Nephron (organoid): Measurements from ENCODE around the gene GALNT18.

ENCODE experiments used
- H3K27ac Mint-ChIP-seq, 3 experiments: 2 replicates each; pipeline ENCODE4 v1.8.0; 2020; ENCODE audit warnings: mixed read lengths in 3 of 3, mild to moderate bottlenecking in 2 of 3, moderate library complexity in 1 of 3
- H3K27me3 Mint-ChIP-seq: 2 replicates; pipeline ENCODE4 v1.8.0; 2021; ENCODE audit warnings: low read depth, mild to moderate bottlenecking, moderate library complexity, mixed read lengths
- H3K36me3 Mint-ChIP-seq: 2 replicates; pipeline ENCODE4 v1.8.0; 2020; ENCODE audit warnings: low read depth, mixed read lengths
- H3K4me1 Mint-ChIP-seq: 2 replicates; pipeline ENCODE4 v1.8.0; 2020; ENCODE audit warnings: mixed read lengths
- H3K4me3 Mint-ChIP-seq, 3 experiments: 2 replicates each; pipeline ENCODE4 v1.8.0; 2020; ENCODE audit warnings: mild to moderate bottlenecking in 3 of 3, mixed read lengths in 3 of 3, moderate library complexity in 2 of 3
- H3K9me3 Mint-ChIP-seq: 2 replicates; pipeline ENCODE4 v1.8.0; 2020; ENCODE audit warnings: mixed read lengths
- CTCF ChIP-seq, 3 experiments: fragments of 200-600 bp; sonication (generic); IDR thresholded peaks; one replicate each; pipeline ENCODE4 v1.5.0; 2021; ENCODE audit warnings: antibody characterized with exemption in 3 of 3; ENCODE audit not compliant: unreplicated experiment in 3 of 3

Gene GALNT18

GRCh38 chr11:11401960-11402535 is 219.8 kb downstream of the GALNT18 start:
- H3K9me3 Mint-ChIP-seq: no peaks in the 10 kb centered on the region
- H3K27me3 Mint-ChIP-seq: peaks cover 22% of the 10 kb centered on the region
- H3K4me1 Mint-ChIP-seq: peaks cover 13% of the 10 kb centered on the region
- H3K27ac Mint-ChIP-seq: no peak overlapping the region
- TF ChIP-seq CTCF (IDR thresholded peaks at IDR 0.05; ENCODE audit: unreplicated experiment in 3 of 3): no peak
- H3K4me3 Mint-ChIP-seq: no peak overlapping the region
- no peaks in the 10 kb centered on the region for H3K36me3 Mint-ChIP-seq

- Mint-ChIP-seq H3K4me3 (no peak overlapping the region), H3K27ac (no peak overlapping the region), H3K9me3 (no peaks in the 10 kb centered on the region), H3K36me3 (no peaks in the 10 kb centered on the region), H3K4me1 (peaks cover 18% of the 10 kb centered on the region), H3K27me3 (peaks cover 22% of the 10 kb centered on the region)
- no peak for TF ChIP-seq CTCF (IDR thresholded peaks at IDR 0.05; ENCODE audit: unreplicated experiment in 3 of 3)
Observed at GRCh38 chr11:11400635-11401232, 221.1 kb downstream of the GALNT18 start.

GRCh38 chr11:11400121-11400520 is 221.7 kb downstream of the GALNT18 start:
- Mint-ChIP-seq H3K27ac (no peak overlapping the region), H3K9me3 (no peaks in the 10 kb centered on the region), H3K36me3 (no peaks in the 10 kb centered on the region), H3K4me3 (no peak overlapping the region), H3K4me1 (peaks cover 18% of the 10 kb centered on the region), H3K27me3 (peaks cover 22% of the 10 kb centered on the region)
- TF ChIP-seq CTCF (IDR thresholded peaks at IDR 0.05; ENCODE audit: unreplicated experiment in 3 of 3): no peak

GRCh38 chr11:11397781-11398180 is 224.0 kb downstream of the GALNT18 start:
- Mint-ChIP-seq H3K4me1 (peaks cover 18% of the 10 kb centered on the region), H3K27ac (no peak overlapping the region), H3K9me3 (no peaks in the 10 kb centered on the region)

GRCh38 chr11:11397036-11397415 is 224.8 kb downstream of the GALNT18 start:
- Mint-ChIP-seq H3K4me1 (peaks cover 18% of the 10 kb centered on the region), H3K27ac (no peak overlapping the region), H3K27me3 (peaks cover 22% of the 10 kb centered on the region), H3K4me3 (no peak overlapping the region), H3K9me3 (no peaks in the 10 kb centered on the region), H3K36me3 (no peaks in the 10 kb centered on the region)
- no peak for TF ChIP-seq CTCF (IDR thresholded peaks at IDR 0.05; ENCODE audit: unreplicated experiment in 3 of 3)

More at GRCh38 chr11:11397781-11398180, 224.0 kb downstream of the GALNT18 start:
- TF ChIP-seq CTCF (IDR thresholded peaks at IDR 0.05; ENCODE audit: unreplicated experiment in 3 of 3): no peak
- no peak overlapping the region for H3K4me3 Mint-ChIP-seq
- H3K36me3 Mint-ChIP-seq: no peaks in the 10 kb centered on the region
- peaks cover 22% of the 10 kb centered on the region for H3K27me3 Mint-ChIP-seq
